ENCODE measurements around the gene GNB1.

Gene GNB1

DNA sequence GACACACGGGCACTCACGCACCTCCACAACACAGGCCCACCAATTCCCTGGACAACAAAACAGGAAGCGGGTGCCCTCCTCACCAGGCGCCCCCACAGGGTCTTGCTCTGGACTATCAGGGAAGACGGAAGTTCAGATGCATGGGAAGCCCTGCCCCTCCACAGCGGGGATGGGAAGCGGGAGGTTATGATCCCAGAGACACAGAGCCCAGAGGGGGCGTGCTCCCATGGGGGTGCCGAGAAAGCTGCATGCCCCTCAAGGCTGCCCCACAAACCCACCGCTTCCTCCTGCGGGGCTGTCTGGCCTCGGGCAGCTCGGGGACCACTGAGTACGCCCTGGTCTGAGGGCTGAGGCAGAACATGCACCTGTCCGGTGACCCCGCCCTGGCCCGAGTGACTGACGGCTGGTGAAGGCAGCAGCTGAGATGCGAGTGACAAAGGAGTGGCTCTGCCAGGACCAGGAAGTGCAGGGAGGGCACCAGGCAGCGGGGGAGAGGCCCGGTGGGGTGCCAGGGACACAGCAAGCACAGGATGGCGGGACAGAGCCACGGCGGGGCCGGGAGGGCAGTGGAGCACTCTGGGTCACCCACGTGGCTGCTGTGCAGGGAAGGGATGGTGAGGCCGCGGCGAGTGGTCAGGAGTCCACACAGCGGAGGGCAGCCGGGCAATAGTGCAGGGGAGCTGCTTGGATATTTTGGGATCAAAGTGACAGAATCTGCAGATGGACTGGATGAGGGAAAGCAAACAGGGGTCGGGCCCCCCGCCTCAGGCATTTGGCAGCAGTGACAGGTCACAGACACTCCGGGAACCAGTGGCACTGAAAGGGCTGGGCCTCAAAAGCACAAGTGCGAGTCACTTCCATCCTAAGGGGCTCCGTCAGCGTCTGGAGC, 131.2 kb downstream of the GNB1 start:
- no peak overlapping the region for H2AK5ac ChIP-seq (ENCODE audit: low read length)
- no peak overlapping the region for H3K23ac ChIP-seq (ENCODE audit: low read length)
- no peaks in the 10 kb centered on the region for H3K27me3 ChIP-seq (ENCODE audit: insufficient read depth, low read length, poor library complexity)
- no peak overlapping the region for H3K4ac ChIP-seq (ENCODE audit: low read depth, low read length)
- no peak overlapping the region for H3K4me2 ChIP-seq (ENCODE audit: low read length)
- no peaks in the 10 kb centered on the region for H3K4me1 ChIP-seq (ENCODE audit: control insufficient read depth, low read depth, low read length)
- no peak overlapping the region for H2BK5ac ChIP-seq (ENCODE audit: low read length)
- peaks cover 3% of the 10 kb centered on the region for H3K36me3 ChIP-seq (ENCODE audit: control insufficient read depth, insufficient read depth, low read length)
- H4K8ac ChIP-seq (ENCODE audit: low read depth, low read length) = no peak overlapping the region
- no CpG with 5 or more reads among the region's 37 CpGs for WGBS (ENCODE audit: extremely low coverage, insufficient coverage, low lambda C conversion rate)
- H3K4me3 ChIP-seq (ENCODE audit: low read length) = no peak overlapping the region
- H3K9ac ChIP-seq (ENCODE audit: low read length) = no peak overlapping the region
- H3K56ac ChIP-seq (ENCODE audit: low read length) = no peak overlapping the region
- H2BK120ac ChIP-seq (ENCODE audit: low read depth, low read length) = no peak overlapping the region
- no peak overlapping the region for H2BK15ac ChIP-seq (replicated peaks; ENCODE audit: low read depth)
- H3K18ac ChIP-seq (ENCODE audit: low read length) = no peak overlapping the region
- DNase-seq = no peak
- H3K27ac ChIP-seq (ENCODE audit: low read depth, low read length) = no peak overlapping the region
- peaks cover 3% of the 10 kb centered on the region for H3K79me1 ChIP-seq (ENCODE audit: low read length)
- H3K79me2 ChIP-seq (ENCODE audit: control insufficient read depth, insufficient read depth, low read length) = no peaks in the 10 kb centered on the region
- H4K5ac ChIP-seq (ENCODE audit: low read length) = no peak overlapping the region

DNA sequence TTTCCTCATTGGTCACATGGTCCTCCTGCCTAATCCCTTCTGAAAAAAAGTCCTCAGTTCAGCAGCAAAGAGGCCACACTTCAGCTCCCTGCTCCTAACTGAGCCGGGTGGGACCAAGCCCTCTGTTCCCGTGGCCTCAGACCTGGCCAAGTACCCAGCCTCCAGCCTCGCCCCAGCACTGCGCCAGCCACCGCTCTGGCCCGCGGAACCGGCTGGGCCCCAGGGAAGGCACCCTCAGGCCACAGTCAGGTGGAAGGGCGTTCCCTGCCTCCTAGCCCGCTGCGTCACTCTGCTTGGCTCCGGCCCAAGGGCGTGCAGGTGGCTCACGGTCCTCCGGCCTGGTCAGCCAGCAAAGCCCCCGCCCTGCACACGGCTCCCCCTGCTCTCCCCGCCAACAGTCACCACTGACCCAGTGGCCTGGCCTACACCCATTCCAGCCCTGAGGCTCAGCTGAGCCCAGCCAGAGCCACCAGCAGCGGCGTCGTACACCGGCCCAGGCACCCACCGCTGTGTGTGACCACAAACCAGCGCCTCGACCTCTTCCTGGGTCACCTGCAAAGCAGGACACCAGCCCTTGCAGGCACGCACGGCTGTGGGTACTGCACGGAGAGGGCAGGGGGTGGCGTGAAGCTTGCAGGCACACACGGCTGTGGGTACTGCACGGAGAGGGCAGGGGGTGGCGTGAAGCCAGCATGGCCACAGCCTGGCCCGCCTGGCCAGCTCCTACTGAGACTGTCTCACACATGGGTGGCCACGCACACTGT, 132.0 kb downstream of the GNB1 start:
- peaks cover 3% of the 10 kb centered on the region for H3K36me3 ChIP-seq (ENCODE audit: control insufficient read depth, insufficient read depth, low read length)

DNA sequence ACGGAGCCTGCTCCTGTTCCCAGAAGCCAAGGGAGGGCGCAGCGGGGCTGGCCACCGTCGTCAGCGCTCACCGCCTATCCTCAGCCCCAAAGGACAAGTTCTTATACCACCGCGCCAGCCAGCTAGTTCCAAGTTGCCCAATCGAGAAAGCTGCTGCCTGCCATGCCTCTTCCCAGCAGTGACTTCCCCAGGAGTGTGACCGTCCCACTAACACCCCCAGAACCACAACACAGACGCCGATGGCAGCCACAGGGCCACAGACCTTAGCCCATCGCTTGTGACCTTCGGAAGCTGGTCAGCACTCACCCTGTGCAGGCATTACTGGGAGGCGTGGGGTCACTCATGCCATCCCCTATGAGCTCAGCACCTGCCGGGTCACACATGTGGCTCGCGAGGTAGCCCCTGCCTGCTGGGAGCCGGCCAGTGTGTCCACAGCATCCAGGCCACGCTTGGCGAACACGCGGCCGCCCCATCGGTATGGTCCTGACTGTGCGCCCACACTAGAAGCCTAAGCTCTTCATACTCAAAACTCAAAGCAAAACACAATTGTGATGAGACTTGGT, 132.7 kb downstream of the GNB1 start:
- Histone ChIP-seq H2BK120ac (ENCODE audit: low read depth, low read length) (no peak overlapping the region), H3K27me3 (ENCODE audit: insufficient read depth, low read length, poor library complexity) (no peaks in the 10 kb centered on the region), H3K36me3 (ENCODE audit: control insufficient read depth, insufficient read depth, low read length) (peaks cover 5% of the 10 kb centered on the region), H3K79me2 (ENCODE audit: control insufficient read depth, insufficient read depth, low read length) (no peaks in the 10 kb centered on the region), H2AK5ac (ENCODE audit: low read length) (no peak overlapping the region), H3K4me3 (ENCODE audit: low read length) (no peak overlapping the region), H3K18ac (ENCODE audit: low read length) (no peak overlapping the region), H3K4me2 (ENCODE audit: low read length) (no peak overlapping the region), H3K56ac (ENCODE audit: low read length) (no peak overlapping the region), H3K27ac (ENCODE audit: low read depth, low read length) (no peak overlapping the region), H3K4ac (ENCODE audit: low read depth, low read length) (no peak overlapping the region), H3K4me1 (ENCODE audit: control insufficient read depth, low read depth, low read length) (no peaks in the 10 kb centered on the region), H4K5ac (ENCODE audit: low read length) (no peak overlapping the region), H3K23ac (ENCODE audit: low read length) (no peak overlapping the region), H3K9ac (ENCODE audit: low read length) (no peak overlapping the region), H2BK5ac (ENCODE audit: low read length) (no peak overlapping the region), H4K8ac (ENCODE audit: low read depth, low read length) (no peak overlapping the region), H2BK15ac (replicated peaks; ENCODE audit: low read depth) (no peak overlapping the region), H3K79me1 (ENCODE audit: low read length) (peaks cover 3% of the 10 kb centered on the region)
- WGBS (ENCODE audit: extremely low coverage, insufficient coverage, low lambda C conversion rate) = no CpG with 5 or more reads among the region's 27 CpGs
- no peak for DNase-seq

More for the DNA sequence above, 132.0 kb downstream of the GNB1 start:
- DNase-seq = no peak
- Histone ChIP-seq H4K8ac (ENCODE audit: low read depth, low read length) (no peak overlapping the region), H2BK15ac (replicated peaks; ENCODE audit: low read depth) (no peak overlapping the region), H3K4me2 (ENCODE audit: low read length) (no peak overlapping the region), H3K4ac (ENCODE audit: low read depth, low read length) (no peak overlapping the region), H3K23ac (ENCODE audit: low read length) (no peak overlapping the region), H3K79me1 (ENCODE audit: low read length) (peaks cover 3% of the 10 kb centered on the region), H2BK120ac (ENCODE audit: low read depth, low read length) (no peak overlapping the region), H2AK5ac (ENCODE audit: low read length) (no peak overlapping the region), H3K4me1 (ENCODE audit: control insufficient read depth, low read depth, low read length) (no peaks in the 10 kb centered on the region), H3K27me3 (ENCODE audit: insufficient read depth, low read length, poor library complexity) (no peaks in the 10 kb centered on the region), H4K5ac (ENCODE audit: low read length) (no peak overlapping the region), H2BK5ac (ENCODE audit: low read length) (no peak overlapping the region), H3K56ac (ENCODE audit: low read length) (no peak overlapping the region), H3K9ac (ENCODE audit: low read length) (no peak overlapping the region), H3K27ac (ENCODE audit: low read depth, low read length) (no peak overlapping the region), H3K79me2 (ENCODE audit: control insufficient read depth, insufficient read depth, low read length) (no peaks in the 10 kb centered on the region), H3K4me3 (ENCODE audit: low read length) (no peak overlapping the region), H3K18ac (ENCODE audit: low read length) (no peak overlapping the region)
- no CpG with 5 or more reads among the region's 34 CpGs for WGBS (ENCODE audit: extremely low coverage, insufficient coverage, low lambda C conversion rate)

DNA sequence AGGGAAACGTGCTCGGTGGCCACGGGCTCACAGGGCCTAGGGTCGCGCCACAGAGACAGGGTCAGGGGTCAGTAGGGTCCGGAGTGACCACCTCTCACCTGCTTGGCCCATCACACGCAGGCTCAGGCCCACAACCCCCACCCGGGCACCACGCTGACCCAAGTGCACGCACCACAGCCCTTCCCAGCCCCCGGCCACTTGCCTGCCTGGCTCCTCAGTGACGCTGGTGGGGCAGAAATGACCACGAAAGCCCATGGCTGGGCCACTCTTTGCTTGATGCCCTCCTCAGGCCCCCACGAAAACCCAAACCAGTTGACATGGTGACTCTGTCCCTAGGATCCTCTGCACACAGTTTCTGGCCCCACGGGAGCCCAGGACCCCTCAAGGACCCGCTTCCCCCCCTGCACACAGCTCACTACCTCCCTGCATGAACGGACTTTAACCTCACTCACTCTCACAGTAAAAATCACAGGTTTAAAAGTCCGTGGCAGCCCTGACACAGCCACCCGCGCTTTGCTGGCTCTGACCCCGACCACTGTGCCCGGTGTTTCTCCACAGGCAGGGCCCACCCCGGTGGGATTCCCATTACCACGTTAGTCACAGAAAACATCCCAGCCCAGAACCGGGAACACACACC, 133.3 kb downstream of the GNB1 start:
- Histone ChIP-seq H3K36me3 (ENCODE audit: control insufficient read depth, insufficient read depth, low read length) (peaks cover 5% of the 10 kb centered on the region), H3K79me2 (ENCODE audit: control insufficient read depth, insufficient read depth, low read length) (no peaks in the 10 kb centered on the region), H3K56ac (ENCODE audit: low read length) (no peak overlapping the region), H3K4ac (ENCODE audit: low read depth, low read length) (no peak overlapping the region), H2BK120ac (ENCODE audit: low read depth, low read length) (no peak overlapping the region), H3K4me2 (ENCODE audit: low read length) (no peak overlapping the region), H2BK5ac (ENCODE audit: low read length) (no peak overlapping the region), H3K18ac (ENCODE audit: low read length) (no peak overlapping the region), H3K4me1 (ENCODE audit: control insufficient read depth, low read depth, low read length) (no peaks in the 10 kb centered on the region), H2BK15ac (replicated peaks; ENCODE audit: low read depth) (no peak overlapping the region), H4K8ac (ENCODE audit: low read depth, low read length) (no peak overlapping the region), H4K5ac (ENCODE audit: low read length) (no peak overlapping the region), H3K27ac (ENCODE audit: low read depth, low read length) (no peak overlapping the region), H2AK5ac (ENCODE audit: low read length) (no peak overlapping the region), H3K9ac (ENCODE audit: low read length) (no peak overlapping the region), H3K79me1 (ENCODE audit: low read length) (peaks cover 3% of the 10 kb centered on the region), H3K27me3 (ENCODE audit: insufficient read depth, low read length, poor library complexity) (no peaks in the 10 kb centered on the region), H3K23ac (ENCODE audit: low read length) (no peak overlapping the region), H3K4me3 (ENCODE audit: low read length) (no peak overlapping the region)
- no peak for DNase-seq
- no CpG with 5 or more reads among the region's 25 CpGs for WGBS (ENCODE audit: extremely low coverage, insufficient coverage, low lambda C conversion rate)

DNA sequence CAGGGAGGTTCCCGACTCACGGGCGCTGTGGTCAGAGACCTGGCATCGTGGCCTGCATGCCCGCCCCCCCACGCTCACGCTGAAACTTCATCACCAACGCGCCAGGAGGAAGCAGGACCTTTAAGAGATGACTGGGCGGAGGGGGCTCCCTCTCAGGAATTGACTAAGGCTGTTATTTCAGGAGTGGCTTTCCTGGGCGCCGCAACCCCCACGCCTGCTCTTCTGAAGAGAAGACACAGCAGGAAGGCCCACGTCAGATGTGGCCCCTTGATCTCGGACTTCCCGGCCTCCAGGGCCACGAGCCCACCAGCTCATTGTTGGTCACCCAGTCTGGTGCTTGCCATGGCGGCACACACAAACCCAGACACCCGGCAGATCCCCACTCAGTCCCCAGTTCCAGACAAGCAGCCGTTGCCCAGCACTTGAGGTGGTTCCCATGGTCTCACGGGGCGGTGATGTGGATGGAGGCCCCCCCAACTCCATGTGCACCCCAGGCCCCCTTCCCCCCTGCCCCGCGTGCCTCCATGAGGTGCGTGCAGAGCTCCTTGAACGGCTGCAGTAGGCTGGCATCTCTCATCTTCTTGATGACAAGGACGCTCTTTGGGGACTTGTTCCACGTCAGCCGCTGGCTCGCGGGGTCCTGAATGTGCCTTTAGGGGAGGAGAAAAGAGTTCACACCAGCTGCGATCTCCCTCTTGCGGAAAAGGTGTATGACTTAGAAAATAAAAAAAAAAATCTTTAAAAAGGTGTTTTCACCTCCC, 134.0 kb downstream of the GNB1 start:
- H3K9ac ChIP-seq (ENCODE audit: low read length) = no peak overlapping the region
- H3K4me1 ChIP-seq (ENCODE audit: control insufficient read depth, low read depth, low read length) = no peaks in the 10 kb centered on the region
- no peak overlapping the region for H3K18ac ChIP-seq (ENCODE audit: low read length)
- no peaks in the 10 kb centered on the region for H3K27me3 ChIP-seq (ENCODE audit: insufficient read depth, low read length, poor library complexity)
- no peak overlapping the region for H2BK120ac ChIP-seq (ENCODE audit: low read depth, low read length)
- peaks cover 5% of the 10 kb centered on the region for H3K36me3 ChIP-seq (ENCODE audit: control insufficient read depth, insufficient read depth, low read length)
- no peak overlapping the region for H4K5ac ChIP-seq (ENCODE audit: low read length)
- H2BK5ac ChIP-seq (ENCODE audit: low read length) = no peak overlapping the region
- H3K27ac ChIP-seq (ENCODE audit: low read depth, low read length) = no peak overlapping the region
- H3K23ac ChIP-seq (ENCODE audit: low read length) = no peak overlapping the region
- no peaks in the 10 kb centered on the region for H3K79me1 ChIP-seq (ENCODE audit: low read length)
- no peak overlapping the region for H3K4me2 ChIP-seq (ENCODE audit: low read length)
- no peak overlapping the region for H3K4me3 ChIP-seq (ENCODE audit: low read length)
- H3K56ac ChIP-seq (ENCODE audit: low read length) = no peak overlapping the region
- WGBS (ENCODE audit: extremely low coverage, insufficient coverage, low lambda C conversion rate) = no CpG with 5 or more reads among the region's 33 CpGs
- H2AK5ac ChIP-seq (ENCODE audit: low read length) = no peak overlapping the region
- DNase-seq = no peak
- no peak overlapping the region for H3K4ac ChIP-seq (ENCODE audit: low read depth, low read length)
- no peak overlapping the region for H2BK15ac ChIP-seq (replicated peaks; ENCODE audit: low read depth)
- no peaks in the 10 kb centered on the region for H3K79me2 ChIP-seq (ENCODE audit: control insufficient read depth, insufficient read depth, low read length)
- no peak overlapping the region for H4K8ac ChIP-seq (ENCODE audit: low read depth, low read length)
